IPS-15b (cell line): ENCODE measurements around the gene FRMD4A.

ENCODE experiments used
- H3K27me3 ChIP-seq: one replicate; pipeline ENCODE4 v1.6.1; 2013; ENCODE audit warnings: low read length; ENCODE audit not compliant: control insufficient read depth, insufficient read depth
- H3K36me3 ChIP-seq: one replicate; pipeline ENCODE4 v1.6.1; 2013; ENCODE audit warnings: low read length; ENCODE audit not compliant: control insufficient read depth, insufficient read depth
- H3K4me1 ChIP-seq: one replicate; pipeline ENCODE4 v1.6.1; 2013; ENCODE audit warnings: mild to moderate bottlenecking, low read length; ENCODE audit not compliant: control insufficient read depth, insufficient read depth
- H3K4me3 ChIP-seq: one replicate; pipeline ENCODE4 v1.5.1; 2013; ENCODE audit warnings: low read depth, low read length
- H3K9ac ChIP-seq: one replicate; pipeline ENCODE4 v1.6.1; 2013; ENCODE audit warnings: low read depth, mild to moderate bottlenecking, low read length
- H3K9me3 ChIP-seq: one replicate; pipeline ENCODE4 v1.6.1; 2013; ENCODE audit warnings: mild to moderate bottlenecking, low read length; ENCODE audit not compliant: control insufficient read depth, insufficient read depth

The FRMD4A gene

DNA sequence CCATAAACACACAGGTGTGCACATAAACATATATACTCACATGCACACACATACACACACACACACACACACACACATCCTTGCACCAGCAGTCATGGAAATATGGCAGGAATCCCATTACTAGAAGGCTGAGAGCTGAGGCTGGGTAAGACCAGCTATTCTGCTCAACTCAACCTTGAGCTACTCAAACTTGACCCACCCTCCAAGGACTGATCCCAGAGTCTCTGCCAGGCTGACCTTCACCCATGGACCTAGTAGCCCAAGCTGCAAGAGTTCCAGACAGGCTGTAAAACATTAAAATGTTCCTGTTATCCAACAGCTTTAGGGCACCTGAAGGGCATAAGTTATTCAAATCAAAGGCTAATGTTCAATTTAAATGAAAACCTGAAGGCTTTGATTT, 134.6 kb downstream of the FRMD4A start:
- Histone ChIP-seq H3K36me3 (no peaks in the 10 kb centered on the region), H3K27me3 (no peaks in the 10 kb centered on the region), H3K9me3 (no peaks in the 10 kb centered on the region), H3K4me1 (peaks cover 4% of the 10 kb centered on the region), H3K4me3 (no peak overlapping the region), H3K9ac (no peak overlapping the region)

- H3K4me3 ChIP-seq, result no peak overlapping the region
- no peaks in the 10 kb centered on the region for H3K9me3 ChIP-seq
- H3K27me3 ChIP-seq, result no peaks in the 10 kb centered on the region
- H3K9ac ChIP-seq, result no peak overlapping the region
- peaks cover 4% of the 10 kb centered on the region for H3K4me1 ChIP-seq
- H3K36me3 ChIP-seq, result no peaks in the 10 kb centered on the region
Observed at GRCh38 chr10:14195433-14195832, 135.3 kb downstream of the FRMD4A start.

GRCh38 chr10:14192746-14193145, 138.0 kb downstream of the FRMD4A start:
- Histone ChIP-seq H3K36me3 (no peaks in the 10 kb centered on the region), H3K27me3 (no peaks in the 10 kb centered on the region), H3K9ac (no peak overlapping the region), H3K4me1 (peaks cover 4% of the 10 kb centered on the region), H3K4me3 (no peak overlapping the region), H3K9me3 (no peaks in the 10 kb centered on the region)

- Histone ChIP-seq H3K9ac (no peak overlapping the region), H3K36me3 (no peaks in the 10 kb centered on the region), H3K4me3 (no peak overlapping the region), H3K27me3 (no peaks in the 10 kb centered on the region), H3K9me3 (no peaks in the 10 kb centered on the region), H3K4me1 (peaks cover 4% of the 10 kb centered on the region)
Observed at GRCh38 chr10:14191871-14192270, 138.9 kb downstream of the FRMD4A start.

- no peak overlapping the region for H3K9ac ChIP-seq
- peaks cover 4% of the 10 kb centered on the region for H3K4me1 ChIP-seq
- no peaks in the 10 kb centered on the region for H3K27me3 ChIP-seq
- no peaks in the 10 kb centered on the region for H3K36me3 ChIP-seq
- H3K9me3 ChIP-seq, result no peaks in the 10 kb centered on the region
- H3K4me3 ChIP-seq, result no peak overlapping the region
Observed at GRCh38 chr10:14191407-14191806, 139.3 kb downstream of the FRMD4A start.

- Histone ChIP-seq H3K36me3 (no peaks in the 10 kb centered on the region), H3K4me3 (no peak overlapping the region), H3K9me3 (no peaks in the 10 kb centered on the region), H3K4me1 (peaks cover 3% of the 10 kb centered on the region), H3K9ac (no peak overlapping the region), H3K27me3 (no peaks in the 10 kb centered on the region)
Observed at GRCh38 chr10:14190702-14191101, 140.0 kb downstream of the FRMD4A start.

DNA sequence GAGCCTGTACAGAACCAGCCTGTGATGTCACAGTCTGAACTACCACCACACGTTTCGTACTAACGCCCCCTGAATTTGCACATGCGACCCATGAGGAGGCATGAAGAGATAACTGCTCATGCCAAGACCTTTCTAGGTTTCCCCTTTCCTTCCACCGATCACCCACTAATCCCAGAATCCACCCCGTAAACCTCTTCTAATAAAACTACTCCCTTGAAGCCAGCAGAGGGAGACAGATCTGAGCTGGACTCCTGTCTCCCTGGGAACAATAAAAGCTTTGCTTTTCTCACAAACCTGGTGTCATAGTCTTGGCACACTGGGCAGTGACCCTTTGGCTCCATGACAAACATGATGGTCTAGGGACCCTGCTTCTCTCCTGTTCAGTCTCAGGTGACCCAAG, 144.5 kb downstream of the FRMD4A start:
- no peak overlapping the region for H3K4me3 ChIP-seq
- no peaks in the 10 kb centered on the region for H3K27me3 ChIP-seq
- H3K9ac ChIP-seq, result no peak overlapping the region
- no peaks in the 10 kb centered on the region for H3K9me3 ChIP-seq
- peaks cover 2% of the 10 kb centered on the region for H3K4me1 ChIP-seq
- no peaks in the 10 kb centered on the region for H3K36me3 ChIP-seq

DNA sequence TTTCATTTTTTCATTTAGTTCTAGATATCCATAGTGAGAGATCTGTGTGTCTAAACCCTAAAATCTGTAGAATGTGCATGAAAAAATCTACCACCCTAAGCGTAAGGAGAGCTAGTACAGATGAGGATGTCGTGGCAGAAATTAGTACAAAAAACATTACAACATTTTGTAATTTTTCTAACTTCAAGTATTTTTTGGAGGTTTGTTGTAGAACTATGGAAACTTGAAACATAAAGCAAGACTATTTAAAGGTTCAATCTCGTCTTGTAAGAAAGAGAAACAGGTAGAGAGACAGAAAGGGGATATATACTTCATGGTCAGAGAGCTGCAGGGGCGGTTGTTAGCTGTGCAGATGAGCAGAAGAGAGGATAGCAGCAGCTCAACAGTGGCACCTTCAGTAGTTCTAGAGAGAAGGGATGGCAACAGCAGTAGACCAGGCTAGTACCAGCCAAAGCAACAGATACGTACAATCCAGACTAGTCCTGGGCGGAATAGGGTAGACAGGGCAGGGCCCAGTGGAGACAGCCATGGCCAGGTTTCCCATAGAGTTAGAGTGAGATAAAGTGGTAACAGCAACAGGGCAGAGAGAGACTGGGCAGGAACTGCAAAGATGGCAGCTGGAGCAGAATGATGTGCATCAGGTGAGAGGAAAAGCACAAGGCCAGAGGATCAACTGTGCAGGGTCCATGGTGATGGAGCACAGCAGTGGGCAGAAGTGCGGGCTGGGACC, 145.2 kb downstream of the FRMD4A start:
- Histone ChIP-seq H3K9ac (peak overlapping the region; percentile 17), H3K4me1 (peaks cover 2% of the 10 kb centered on the region), H3K4me3 (no peak overlapping the region), H3K36me3 (no peaks in the 10 kb centered on the region), H3K9me3 (no peaks in the 10 kb centered on the region), H3K27me3 (no peaks in the 10 kb centered on the region)

DNA sequence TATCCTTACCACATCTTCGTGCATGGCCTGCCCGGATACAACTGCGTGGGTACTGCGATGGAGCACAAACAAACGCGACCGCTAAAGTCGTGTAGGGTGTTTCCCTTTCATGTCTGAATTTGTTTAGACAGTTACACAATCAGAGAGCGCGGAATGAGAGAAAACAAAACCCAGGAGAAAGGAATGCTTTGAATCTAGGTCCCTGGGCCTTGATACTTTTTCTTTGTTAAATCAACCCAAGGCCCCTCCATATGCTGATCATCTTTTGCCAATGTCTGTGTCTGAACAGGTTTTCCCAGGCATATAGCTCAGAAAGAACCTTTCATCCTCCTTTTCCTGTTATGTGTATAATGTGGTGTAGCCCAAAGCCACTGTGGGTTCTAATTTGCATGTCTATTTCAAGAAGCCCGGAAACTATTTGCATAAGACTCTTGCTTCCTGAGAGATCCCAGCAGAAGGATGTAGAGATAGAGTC, 145.8 kb downstream of the FRMD4A start:
- Histone ChIP-seq H3K4me1 (peaks cover 2% of the 10 kb centered on the region), H3K9ac (peak overlapping the region; percentile 17), H3K9me3 (no peaks in the 10 kb centered on the region), H3K4me3 (no peak overlapping the region), H3K27me3 (no peaks in the 10 kb centered on the region), H3K36me3 (no peaks in the 10 kb centered on the region)

GRCh38 chr10:14182781-14183180, 147.9 kb downstream of the FRMD4A start:
- H3K9me3 ChIP-seq, result no peaks in the 10 kb centered on the region
- H3K36me3 ChIP-seq, result no peaks in the 10 kb centered on the region
- H3K27me3 ChIP-seq, result no peaks in the 10 kb centered on the region
- H3K9ac ChIP-seq, result no peak overlapping the region
- no peak overlapping the region for H3K4me3 ChIP-seq
- peaks cover 2% of the 10 kb centered on the region for H3K4me1 ChIP-seq

GRCh38 chr10:14181567-14181936, 149.2 kb downstream of the FRMD4A start:
- H3K9ac ChIP-seq, result no peak overlapping the region
- no peaks in the 10 kb centered on the region for H3K27me3 ChIP-seq
- no peaks in the 10 kb centered on the region for H3K36me3 ChIP-seq
- H3K4me3 ChIP-seq, result no peak overlapping the region
- H3K4me1 ChIP-seq, result peaks cover 2% of the 10 kb centered on the region
- no peaks in the 10 kb centered on the region for H3K9me3 ChIP-seq

- H3K27me3 ChIP-seq, result no peaks in the 10 kb centered on the region
- peaks cover 2% of the 10 kb centered on the region for H3K4me1 ChIP-seq
- no peaks in the 10 kb centered on the region for H3K9me3 ChIP-seq
- no peak overlapping the region for H3K9ac ChIP-seq
- no peaks in the 10 kb centered on the region for H3K36me3 ChIP-seq
- H3K4me3 ChIP-seq, result no peak overlapping the region
Observed at GRCh38 chr10:14180911-14181566, 149.7 kb downstream of the FRMD4A start.
